Measurements from ENCODE around the gene MAP6D1. TPM values are rescaled to one million over a fixed set of nuclear protein-coding genes. Genes with fewer than 3 reads are reported as not detected.

The MAP6D1 gene
- 1 to 10 TPM in 2 of 3 donors, under 1 TPM in 1; 0.86 to 1.6 (median 1.6) TPM for polyA plus RNA-seq (ENCODE audit: insufficient read length in 3 of 3)
- long read RNA-seq, donor 1, partial matches to known transcripts, result 0 of 1 reads
- long read RNA-seq, donor 1, other reads (novel, unspliced or antisense), result 0 of 1 reads
- long read RNA-seq, donor 2, partial matches to known transcripts, result 0 of 2 reads
- long read RNA-seq, donor 2, other reads (novel, unspliced or antisense), result 0 of 2 reads
- long read RNA-seq, donor 3, partial matches to known transcripts, result 0 of 2 reads
- long read RNA-seq, donor 3, other reads (novel, unspliced or antisense), result 0 of 2 reads
- long read RNA-seq, donor 4, result 0 reads
- long read RNA-seq, donor 5, partial matches to known transcripts, result 0 of 2 reads
- long read RNA-seq, donor 5, other reads (novel, unspliced or antisense), result 0 of 2 reads
- long read RNA-seq, donor 6, result 0 reads
- long read RNA-seq, donor 7, result 0 reads
- long read RNA-seq, donor 8, result 0 reads
- long read RNA-seq, donor 9, partial matches to known transcripts, result 0 of 2 reads
- long read RNA-seq, donor 9, other reads (novel, unspliced or antisense), result 0 of 2 reads
- long read RNA-seq, donor 10, result 0 reads
- long read RNA-seq, donor 11, partial matches to known transcripts, result 0 of 1 reads
- long read RNA-seq, donor 11, other reads (novel, unspliced or antisense), result 0 of 1 reads
- long read RNA-seq, donor 12, partial matches to known transcripts, result 0 of 1 reads
- long read RNA-seq, donor 12, other reads (novel, unspliced or antisense), result 0 of 1 reads
- long read RNA-seq, donor 13, partial matches to known transcripts, result 0 of 1 reads
- long read RNA-seq, donor 13, other reads (novel, unspliced or antisense), result 0 of 1 reads
- long read RNA-seq, donor 14, result 0 reads
- long read RNA-seq, donor 15, partial matches to known transcripts, result 0 of 1 reads
- long read RNA-seq, donor 15, other reads (novel, unspliced or antisense), result 0 of 1 reads
- long read RNA-seq, donor 16, result 0 reads

DNA sequence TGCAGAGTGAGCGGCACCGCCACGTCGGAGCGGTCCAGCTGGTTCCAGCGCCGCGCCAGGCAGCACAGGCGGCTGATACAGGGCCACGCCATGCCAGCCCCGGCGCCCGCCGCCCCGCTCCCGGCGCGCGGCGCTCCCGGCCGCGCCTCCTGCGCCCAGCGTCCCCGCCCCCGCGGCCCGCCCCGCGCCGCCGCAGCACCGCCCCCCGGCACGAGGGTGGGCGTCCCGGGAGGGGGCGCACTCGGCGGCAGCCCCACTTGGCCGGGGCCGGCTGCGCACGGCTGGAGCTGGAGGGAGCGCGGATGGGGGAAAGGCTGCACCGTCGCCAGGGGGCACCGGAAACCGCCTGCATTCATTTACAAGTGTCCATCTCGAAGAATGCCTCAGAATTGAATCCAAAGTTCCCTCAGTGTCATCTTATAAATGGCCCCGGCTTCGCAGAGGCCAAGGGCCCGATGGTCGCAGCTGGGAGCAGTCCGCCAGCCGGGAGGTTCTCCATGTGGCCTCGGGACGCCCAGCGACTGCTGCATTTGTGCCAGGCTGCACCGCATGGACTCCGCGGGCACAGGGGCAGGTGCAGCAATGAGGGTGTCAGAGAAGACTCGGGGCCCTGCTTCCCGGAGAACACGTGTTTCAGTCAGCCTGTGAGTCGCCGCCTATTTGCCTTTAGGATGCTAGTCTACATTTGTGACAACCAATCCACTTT, at the start of gene MAP6D1:
MAP6D1 (minus strand) TSS at position 122 of the 706 bp plus-strand sequence; CDS start at position 92, 30 bp downstream.
- peak; percentile 60 for DNase-seq

DNA sequence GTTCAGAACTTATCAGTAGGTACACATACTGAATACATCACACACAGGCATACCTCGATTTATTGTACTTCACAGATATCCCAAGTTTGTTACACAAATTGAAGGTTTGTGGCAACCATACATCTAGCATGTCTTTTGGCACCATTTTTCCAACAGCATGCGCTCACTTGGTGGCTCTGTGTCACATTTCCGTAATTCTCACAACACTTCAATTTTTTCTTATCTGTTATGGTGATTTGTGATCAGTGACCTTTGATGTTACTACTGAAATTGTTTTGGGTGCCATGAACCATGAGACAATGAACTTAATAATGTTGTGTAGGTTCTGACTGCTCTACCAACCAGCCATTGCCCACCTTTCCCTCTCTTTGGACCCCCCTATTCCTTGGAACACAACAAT, 48.5 kb upstream of the MAP6D1 start:
- DNase-seq, result no peak

GRCh38 chr3:183871541-183871940, 46.2 kb upstream of the MAP6D1 start:
- DNase-seq, result no peak

DNA sequence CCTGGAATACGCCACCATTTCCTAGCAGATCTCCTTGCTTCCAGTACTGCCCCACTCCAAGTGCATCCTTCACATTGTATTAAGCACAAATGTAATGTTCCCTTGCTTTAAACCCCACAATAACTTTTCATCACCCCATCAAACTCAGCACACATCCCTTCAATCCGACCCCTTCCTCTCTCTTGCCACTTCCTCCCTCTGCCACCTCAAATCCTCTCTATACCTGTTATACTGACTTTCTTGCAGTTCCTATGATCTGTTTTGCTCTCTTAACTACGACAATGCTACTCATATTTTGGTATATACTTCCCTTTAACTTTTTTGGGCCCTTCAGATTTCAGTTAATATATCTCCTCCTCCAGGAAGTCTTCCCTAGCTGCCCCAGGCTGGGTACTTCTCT, 45.2 kb upstream of the MAP6D1 start:
- DNase-seq, result no peak

DNA sequence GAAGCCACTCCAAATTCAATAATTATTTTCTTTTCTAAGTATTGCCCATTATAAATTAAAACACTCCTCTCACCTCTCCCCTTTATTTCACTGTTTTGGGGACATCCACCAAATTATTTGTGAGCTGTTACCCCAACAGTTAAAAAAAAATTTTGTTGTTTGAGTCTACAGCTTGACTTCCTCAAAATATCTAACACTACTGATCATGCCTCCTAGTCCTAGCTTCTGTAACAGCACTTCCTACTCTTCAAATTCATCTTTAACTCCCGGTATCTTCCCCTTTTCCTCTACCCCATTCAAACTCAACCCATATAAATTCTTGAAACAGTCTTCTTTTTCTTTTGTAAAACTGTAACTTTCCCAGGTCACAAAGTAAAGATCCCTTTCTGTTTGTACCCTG, 43.4 kb upstream of the MAP6D1 start:
- no peak for DNase-seq

GRCh38 chr3:183862610-183863009, 37.2 kb upstream of the MAP6D1 start:
- no peak for DNase-seq

DNA sequence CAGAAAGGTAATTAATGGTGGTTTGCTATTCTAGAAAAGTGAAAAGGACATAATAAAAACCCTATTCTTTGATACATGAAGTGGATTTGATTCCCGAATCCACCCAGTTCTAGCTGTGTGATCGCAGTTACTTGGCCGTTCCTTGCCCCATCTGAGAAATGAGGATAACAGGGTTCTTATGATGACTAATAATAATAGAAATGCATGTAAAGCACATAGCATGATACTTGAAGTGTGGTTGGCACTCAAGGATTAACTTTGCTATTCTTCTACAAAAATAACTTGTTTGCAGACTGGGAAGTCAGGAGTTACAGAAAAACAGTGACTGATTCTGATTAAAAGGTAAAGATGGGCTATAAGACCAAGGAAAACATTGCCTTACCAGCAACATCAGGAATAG, 32.5 kb upstream of the MAP6D1 start:
- no peak for DNase-seq

DNA sequence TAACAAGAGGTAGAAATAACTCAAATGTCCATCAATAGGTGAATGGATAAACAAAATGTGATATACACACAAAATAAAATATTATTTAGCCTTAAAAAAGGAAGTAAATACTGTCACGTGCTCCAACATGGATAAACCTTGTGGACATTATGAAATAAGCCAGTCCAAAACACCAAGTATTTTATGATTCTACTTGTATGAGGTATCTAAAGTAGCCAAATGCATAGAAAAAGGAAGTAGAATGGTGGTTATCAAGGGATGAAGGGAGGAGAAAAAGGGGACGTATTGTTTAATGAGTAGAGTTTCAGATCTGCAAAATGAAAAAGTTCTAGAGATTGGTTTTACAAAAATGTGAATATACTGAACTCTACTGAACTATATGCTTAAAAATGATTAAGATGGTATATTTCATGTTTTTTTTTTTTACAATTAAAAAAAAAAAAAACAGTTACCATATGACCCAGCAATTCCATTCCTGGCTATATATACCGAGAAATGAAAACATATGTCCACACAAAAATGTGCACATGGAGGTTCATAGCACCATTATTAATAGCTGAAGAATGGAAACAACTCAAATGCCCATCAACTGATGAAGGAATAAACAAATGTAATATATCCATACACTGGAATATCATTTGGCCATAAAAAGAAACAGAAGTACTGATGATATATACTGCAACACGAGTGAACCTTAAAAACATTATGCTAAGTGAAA, 29.1 kb upstream of the MAP6D1 start:
- no peak for DNase-seq

GRCh38 chr3:183845608-183846288, 20.4 kb upstream of the MAP6D1 start:
- DNase-seq, result no peak

DNA sequence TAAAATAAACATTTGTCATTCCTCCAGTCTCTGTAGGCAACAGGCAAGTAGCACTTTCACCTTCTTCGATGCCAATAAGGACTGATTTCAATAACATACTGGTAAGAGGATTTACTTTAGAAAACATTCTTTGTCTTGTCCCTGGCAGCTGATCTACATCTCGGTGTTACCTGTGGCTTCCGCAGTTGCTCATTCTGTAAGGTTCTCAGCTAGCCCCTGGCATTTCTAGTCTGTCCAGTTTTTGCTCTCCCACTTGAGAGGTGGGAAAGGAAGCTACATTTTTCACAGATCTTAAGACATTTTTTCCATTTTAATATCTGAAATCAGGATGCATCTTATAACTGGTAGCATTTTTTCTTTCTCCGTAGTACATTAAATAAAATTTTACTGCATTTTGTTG, 19.7 kb upstream of the MAP6D1 start:
- DNase-seq, result no peak

GRCh38 chr3:183844606-183845005, 19.2 kb upstream of the MAP6D1 start:
- DNase-seq, result no peak

GRCh38 chr3:183839751-183840150, 14.4 kb upstream of the MAP6D1 start:
- no peak for DNase-seq

DNA sequence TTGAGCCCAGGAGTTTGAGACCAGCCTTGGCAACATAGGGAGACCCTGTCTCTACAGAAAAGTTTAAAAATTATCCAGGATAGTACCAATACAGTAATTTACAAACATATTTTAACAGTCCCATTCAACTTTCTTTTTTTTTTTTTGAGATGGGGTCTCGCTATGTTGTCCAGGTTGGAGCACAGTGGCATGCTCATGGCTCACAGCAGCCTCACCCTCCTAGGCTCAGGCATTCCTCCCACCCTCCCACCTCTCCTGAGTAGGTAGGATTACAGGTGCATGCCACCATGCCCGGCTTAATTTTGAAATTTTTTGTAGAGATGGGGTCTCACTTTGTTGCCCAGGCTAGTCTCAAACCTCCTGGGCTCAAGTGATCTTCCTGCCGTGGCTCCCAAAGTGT, 12.5 kb upstream of the MAP6D1 start:
- DNase-seq, result no peak

DNA sequence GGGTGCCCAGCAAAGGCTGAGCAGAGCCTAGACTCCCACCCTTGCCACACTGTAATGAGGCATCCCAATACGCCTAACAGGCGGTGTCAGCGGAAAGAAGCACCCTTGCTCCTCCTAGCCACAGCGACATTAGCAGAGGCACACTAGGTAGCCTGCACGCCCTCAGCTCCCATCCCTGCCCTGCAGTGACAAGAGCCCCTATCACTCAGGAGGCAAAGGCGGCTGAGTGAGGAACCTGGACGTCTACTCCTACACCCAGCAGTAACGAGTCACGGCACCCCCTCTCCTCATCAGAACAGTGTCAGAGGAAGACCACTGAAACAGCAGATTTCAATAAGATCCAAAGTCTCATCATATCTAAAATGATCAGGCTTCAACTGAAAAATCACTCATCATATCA, 12.0 kb upstream of the MAP6D1 start:
- no peak for DNase-seq

GRCh38 chr3:183833516-183833915, 8.1 kb upstream of the MAP6D1 start:
- DNase-seq, result no peak

- no peak for DNase-seq
Observed at GRCh38 chr3:183830187-183830586, 4.8 kb upstream of the MAP6D1 start.

DNA sequence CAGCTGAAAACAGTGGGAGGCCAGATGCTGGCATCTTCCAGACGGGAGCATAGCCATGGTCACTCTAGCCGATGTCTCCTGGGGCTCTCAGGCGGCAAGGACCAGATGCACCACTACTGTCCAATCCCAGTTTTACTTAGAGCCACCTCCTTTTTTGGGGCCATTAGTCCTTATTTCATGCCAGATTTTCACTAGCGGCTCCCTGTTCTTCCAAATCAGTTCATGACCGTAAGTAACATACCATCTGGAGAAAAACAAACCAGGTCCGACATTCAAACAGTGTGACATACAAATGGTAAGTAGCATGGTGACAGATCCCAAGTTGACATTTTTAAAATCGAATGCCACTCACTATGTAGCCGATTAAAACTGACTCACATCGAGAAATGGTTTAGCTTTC, 4.1 kb upstream of the MAP6D1 start:
- no peak for DNase-seq

GRCh38 chr3:183828538-183828870, 3.1 kb upstream of the MAP6D1 start:
- no peak for DNase-seq

DNA sequence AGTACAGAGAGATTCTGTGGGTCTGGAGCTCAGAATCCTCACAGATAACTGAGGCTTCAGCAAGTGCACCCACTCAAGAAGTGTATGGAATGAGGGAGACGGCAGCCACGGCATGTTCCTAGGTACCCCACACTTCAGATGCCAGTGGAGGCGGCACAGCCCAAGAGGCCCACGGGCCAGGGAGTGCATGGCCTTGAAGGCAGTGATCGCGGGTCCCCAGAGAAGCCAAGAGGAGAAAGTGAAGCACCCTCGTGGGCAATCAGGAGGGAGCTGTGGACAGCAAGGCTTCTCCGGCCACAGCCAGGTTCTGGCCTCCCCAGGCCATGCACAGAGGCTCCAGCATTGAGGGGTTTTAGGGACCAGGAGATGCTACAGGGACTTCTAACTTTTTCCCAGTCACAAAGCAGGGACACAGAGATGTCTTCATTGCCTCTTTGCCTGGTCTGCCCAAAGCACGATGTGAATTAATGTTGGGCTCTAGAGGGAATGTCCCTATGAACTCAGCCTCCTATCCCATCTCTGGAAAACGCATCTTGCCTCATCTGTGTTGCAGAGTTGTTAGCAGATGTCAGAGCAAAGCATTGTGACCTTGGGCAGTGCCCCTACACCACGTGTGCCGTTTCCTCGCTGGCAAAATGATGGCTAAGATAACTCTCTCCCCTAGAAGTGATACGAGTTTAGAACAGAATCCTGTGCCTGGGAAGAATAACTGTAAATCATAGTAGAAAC, 2.6 kb upstream of the MAP6D1 start:
- no peak for DNase-seq
